NCI-H1105 treated with DMSO at 0.1 percent for 48 hours (cell line): Measurements from ENCODE around the gene BAHD1.

Source experiments
- DNase-seq: peaks from one replicate; lab custom pipeline; 2025; lab: John Stamatoyannopoulos, UW

BAHD1 gene

DNA sequence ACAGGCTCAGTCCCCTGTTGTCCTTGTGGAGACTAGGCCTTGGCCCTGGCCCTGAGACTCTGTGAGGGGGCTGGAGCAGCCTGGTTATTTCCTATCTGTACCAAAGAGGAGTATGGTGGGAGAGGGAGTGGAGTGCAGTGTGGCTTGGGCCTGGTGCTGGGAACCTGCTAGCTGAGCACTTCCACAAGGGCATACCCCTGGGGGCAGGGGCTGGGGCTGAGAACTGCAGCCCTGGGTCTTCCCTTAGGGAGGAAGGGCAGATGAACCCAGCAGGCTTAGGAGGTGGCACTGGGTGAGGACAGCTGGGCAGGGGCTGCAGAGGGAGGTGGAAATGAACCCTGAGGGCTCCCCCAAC lies 26.5 kb downstream of the BAHD1 start:
- no peak for DNase-seq

DNA sequence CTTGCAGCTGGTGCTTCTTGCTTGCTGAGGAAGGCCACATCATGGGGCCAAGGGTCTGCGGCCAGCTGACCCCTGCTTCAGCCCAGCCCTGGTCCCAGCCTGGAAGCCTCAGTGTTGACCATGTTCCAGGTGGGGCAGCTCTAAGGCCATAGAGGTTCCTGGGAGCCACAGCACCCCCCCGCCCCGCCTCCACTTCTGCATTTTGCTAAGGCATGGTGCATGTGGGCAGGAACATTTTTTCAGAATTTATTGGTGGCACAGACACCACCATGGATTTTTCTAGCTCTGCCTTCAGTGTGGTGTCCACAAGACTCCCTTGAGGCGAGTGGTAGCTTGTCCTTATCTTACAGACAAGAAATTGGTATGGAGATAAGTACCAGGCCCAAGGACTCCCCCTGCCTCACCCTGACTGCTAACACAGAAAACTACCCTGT lies 28.2 kb downstream of the BAHD1 start:
- DNase-seq, result no peak

DNA sequence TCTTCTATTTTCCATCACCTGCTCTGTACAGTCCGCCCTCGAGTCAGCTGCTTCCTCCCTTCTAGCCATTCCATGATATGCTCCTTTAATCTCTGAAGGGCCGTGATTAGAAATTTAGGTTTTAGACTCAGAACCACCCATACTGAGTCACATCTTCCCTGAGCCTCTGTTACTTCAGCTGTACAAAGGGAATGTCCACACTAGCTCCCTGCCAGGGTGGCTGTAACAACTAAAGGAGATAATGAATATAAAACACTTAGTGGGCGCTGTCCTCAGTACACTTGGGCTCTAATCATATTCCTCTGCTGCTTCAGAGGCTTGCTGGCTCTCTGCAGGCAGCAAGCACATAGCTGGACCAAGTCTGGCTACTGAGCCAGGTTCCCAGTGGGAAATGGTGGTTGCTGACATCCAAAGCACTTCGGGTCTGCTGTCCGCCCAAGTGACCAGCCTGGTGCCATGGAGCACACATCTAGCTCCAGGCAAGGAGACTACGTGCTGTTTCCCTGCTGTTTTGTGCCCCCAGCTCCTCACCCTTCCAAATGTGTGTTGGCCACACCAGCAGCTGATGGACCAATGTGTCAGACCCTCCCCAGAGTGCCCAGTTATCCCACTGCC lies 29.1 kb downstream of the BAHD1 start:
- no peak for DNase-seq

- DNase-seq, result peak; percentile 39
These were observed 29.8 kb downstream of the BAHD1 start, which contains the start of gene CHST14 for GRCh38 chr15:40470423-40471104. CHST14 (plus strand) TSS chr15:40470984; CDS start chr15:40471214, 230 bp downstream.

- DNase-seq, result no peak
These were observed 30.5 kb downstream of the BAHD1 start for GRCh38 chr15:40471105-40471807.

DNA sequence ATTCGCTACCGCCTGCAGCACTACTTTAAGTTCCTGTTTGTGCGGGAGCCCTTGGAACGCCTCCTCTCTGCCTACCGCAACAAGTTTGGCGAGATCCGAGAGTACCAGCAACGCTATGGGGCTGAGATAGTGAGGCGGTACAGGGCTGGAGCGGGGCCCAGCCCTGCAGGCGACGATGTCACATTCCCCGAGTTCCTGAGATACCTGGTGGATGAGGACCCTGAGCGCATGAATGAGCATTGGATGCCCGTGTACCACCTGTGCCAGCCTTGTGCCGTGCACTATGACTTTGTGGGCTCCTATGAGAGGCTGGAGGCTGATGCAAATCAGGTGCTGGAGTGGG lies 31.0 kb downstream of the BAHD1 start:
- DNase-seq, result no peak

- no peak for DNase-seq
These were observed 31.5 kb downstream of the BAHD1 start for GRCh38 chr15:40472171-40472727.

DNA sequence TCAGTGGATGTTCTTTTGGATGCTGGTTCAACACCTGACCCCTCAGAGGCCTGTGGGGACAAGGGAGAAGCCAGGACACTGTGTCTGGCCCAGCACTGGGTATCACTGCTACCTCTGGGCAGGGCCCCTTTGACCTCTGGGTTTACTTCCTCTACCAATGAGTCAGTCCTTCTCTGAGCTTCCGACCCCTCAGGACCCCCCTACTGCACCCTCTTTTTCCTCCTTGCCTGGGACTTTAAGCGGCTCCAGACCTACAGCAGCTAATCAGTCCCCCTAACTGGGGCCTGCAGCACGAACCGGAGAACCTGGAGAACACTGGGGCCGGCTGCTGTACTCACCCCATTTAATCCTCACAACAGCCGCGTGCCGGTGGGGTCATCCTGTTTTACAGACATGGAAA lies 33.8 kb downstream of the BAHD1 start:
- no peak for DNase-seq

DNA sequence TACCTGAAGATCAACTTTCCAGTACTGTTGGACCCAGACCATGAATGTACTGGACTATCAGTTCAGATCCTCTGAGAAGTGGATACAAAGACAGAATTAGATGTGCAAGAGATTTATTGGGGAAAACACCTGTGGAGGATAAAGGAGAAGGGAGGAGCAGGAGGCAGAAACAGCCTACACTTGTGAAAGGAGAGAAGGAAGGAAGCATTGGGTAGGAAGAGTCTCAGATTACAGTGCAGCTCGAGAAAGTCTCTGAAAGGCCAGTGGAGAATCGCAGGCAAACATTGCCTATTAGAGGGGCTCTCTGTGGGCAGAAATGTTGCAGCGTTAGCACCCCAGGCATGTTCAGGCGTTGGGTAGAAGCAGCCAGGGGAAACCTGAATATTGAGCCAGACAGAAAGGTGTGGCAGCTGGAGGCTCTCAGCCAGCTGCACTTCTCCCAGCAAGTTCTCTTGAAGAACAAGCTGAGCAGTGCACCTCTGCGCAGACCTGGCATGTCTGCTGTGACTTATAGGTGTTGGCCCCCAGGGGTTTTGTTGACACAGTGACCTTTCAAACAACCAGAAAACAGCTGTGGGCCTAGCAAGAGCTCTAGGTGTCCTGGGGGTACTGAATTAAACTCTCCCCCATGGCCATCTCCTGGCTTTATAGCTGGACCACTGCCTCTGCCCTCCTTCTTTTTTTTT lies 37.0 kb downstream of the BAHD1 start:
- peak; percentile 29 for DNase-seq

DNA sequence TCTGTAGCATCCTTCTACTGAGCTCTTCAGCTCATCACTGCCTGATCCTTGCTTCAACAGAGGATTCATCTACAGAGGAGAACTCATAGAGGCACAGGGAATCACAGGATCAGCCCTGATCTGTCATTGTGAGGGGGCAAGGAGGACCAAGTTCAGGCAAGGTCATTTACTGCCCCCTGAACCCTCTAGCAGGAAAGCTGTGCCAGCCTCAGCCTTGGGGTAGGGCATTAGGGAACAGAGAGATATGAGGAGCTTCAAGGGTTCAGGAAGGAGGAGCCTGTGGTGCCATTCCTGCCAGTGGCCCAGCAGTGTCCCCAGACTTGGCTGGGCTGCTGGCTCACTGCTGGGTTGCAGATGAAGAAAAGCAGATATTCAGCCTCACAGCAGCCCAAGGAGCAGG lies 38.3 kb downstream of the BAHD1 start:
- no peak for DNase-seq

DNA sequence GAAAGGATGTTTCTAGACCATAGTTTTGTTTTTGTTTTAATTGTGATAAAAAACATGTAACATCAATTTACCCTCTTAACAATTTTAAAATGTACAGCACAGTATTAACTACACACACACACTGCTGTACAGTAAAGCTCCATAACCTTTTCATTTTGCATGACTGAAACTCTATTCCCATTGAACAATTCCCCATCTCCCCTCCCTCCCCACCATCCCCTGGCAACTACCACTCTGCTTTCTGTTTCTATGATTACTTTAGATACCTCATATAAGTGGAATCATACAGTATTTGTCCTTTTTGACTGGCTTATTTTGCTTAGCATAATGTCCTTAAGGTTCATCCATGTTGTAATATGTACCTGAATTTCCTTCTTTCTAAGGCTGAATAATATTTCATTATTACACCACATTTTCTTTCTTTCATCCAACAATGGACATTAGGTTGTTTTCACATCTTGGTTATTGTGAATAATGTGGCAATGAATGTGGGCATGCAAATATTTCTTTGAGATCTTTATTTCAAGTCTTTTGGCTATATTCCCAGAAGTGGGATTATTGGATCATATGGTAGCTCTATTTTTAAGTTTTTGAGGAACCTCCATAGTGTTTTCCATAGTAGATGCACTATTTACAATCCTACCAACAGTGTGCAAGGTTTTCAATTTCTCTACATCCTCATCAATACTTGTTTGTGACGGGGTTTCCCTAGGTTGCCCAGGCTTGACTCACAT lies 40.8 kb downstream of the BAHD1 start:
- no peak for DNase-seq

GRCh38 chr15:40483919-40484318 lies 43.2 kb downstream of the BAHD1 start:
- no peak for DNase-seq

- DNase-seq, result no peak
These were observed 45.5 kb downstream of the BAHD1 start for GRCh38 chr15:40486066-40486770.

DNA sequence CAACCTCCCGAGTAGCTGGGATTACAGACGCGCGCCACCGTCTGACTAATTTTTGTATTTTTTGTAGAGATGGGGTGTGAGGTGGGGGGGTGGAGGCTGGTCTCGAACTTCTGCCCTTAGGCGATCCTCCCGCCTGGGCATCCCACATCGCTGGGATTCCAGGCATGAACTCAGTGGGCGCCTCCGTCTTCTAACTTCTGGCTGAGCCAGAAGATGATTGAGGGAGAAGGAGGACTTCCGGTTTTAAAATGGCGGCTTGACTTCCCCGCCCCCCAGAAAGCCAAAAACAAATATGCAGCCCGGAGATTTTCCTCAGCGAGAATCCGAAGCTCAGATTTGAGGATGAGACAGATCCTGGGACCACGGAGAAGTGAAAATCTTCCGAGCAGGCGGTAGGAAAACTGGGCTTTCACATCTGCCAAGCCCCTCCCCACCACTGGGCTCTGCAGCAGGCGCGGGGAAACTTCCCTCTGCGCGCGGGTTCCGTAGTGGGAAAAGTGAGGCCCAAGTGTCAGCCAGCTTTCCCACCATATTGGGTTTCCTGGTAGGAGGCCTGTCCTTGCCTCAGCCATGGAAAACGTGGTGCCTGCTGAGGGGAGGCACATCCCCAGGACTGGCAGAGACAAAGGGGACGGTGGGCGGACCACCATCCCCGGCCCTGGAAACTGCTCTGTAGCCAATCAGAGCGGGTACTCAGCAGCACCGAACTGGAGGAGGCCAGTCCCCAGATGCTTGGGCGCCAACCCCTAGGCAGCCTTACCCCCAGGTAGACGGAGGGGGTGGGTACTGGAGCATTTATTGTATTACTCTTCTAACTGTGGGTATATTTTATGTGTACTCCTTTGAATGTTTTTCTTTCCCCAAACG lies 47.3 kb downstream of the BAHD1 start:
- peak; percentile 52 for DNase-seq

DNA sequence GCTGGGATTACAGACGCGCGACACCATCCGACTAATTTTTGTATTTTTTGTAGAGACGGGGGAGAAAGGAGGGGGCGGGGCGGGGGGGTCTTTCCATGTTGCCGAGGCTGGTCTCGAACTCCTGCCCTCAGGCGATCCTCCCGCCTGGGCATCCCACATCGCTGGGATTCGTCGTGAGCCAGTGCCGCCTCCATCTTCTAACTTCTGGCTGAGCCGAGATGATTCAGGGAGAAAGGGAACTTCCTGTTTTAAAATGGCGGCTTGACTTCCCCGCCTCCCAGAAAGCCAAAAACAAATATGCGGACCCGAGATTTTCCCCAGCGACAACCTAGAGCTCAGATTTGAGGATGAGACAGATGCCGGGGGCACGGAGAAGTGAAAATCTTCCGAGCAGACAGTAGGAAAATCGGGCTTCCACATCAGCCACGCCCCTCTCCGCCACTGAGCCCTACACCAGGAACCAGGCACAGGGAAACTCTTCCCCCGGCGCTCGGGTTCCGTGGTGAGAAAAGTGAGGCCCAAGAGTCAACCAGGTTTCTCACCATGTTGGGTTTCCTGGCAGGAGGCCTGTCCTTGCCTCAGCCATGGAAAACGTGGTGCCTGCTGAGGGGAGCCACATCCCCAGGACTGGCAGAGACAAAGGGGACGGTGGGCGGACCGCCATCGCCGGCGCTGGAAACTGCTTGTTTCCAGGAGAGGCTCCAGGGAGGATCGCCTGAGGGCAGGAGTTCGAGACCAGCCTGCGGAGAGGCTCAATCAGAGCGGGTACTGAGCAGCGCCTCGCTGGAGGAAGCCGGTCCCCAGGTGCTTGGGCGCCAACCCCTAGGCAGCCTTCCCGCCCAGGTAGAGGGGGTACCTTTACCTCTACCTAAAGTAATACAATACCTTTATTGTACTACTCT lies 48.8 kb downstream of the BAHD1 start:
- no peak for DNase-seq

GRCh38 chr15:40493089-40493840 lies 52.5 kb downstream of the BAHD1 start:
- DNase-seq, result no peak

DNA sequence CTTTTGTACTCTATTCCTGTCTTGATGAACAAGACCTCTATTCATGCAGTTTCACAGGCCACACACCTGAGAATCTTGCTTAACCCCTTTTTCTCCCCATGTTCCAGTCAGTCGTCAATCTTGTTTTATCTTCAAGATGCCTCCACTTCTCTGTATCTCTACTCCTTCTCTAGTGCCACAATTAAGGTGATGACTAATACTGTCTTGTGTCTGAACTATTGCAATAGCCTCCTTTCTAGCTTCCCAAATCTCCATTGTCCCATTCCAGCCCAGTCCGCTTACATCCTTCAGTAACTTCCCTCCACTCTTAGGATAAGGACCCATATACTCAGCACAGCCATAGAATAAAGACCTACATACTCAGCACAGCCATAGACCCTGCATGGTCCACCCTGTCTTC lies 54.8 kb downstream of the BAHD1 start:
- DNase-seq, result no peak

GRCh38 chr15:40498418-40498817 lies 57.7 kb downstream of the BAHD1 start:
- DNase-seq, result no peak
